GM12878 (cell line): ENCODE measurements around the gene SMG5. TPM values are rescaled to one million over a fixed set of nuclear protein-coding genes. Genes with fewer than 3 reads are reported as not detected.

ENCODE experiments used
- ATAC-seq: fragments of 200-7000 bp; cut with Tn5 transposase; 3 replicates; pipeline ENCODE4 v1.9.1; 2020; ENCODE audit warnings: mild to moderate bottlenecking, moderate library complexity
- BruUV-seq: library from RNA; stranded (reverse); fragments of 400-500 nt; replicated peaks from 2 replicates; lab custom pipeline; 2021; lab: Mats Ljungman, UMichigan
- CTCF ChIA-PET: fragments of 300-600 bp; sonication (Branson Sonifier 250); formaldehyde crosslinking; extraction: SDS; loops from one replicate; lab custom pipeline; 2021; ENCODE audit warnings: inconsistent platforms; lab: Yijun Ruan, JAX
- POLR2A ChIA-PET: fragments of 350-600 bp; formaldehyde crosslinking; extraction: SDS; loops from one replicate; lab custom pipeline; 2021; ENCODE audit warnings: inconsistent platforms; lab: Charles Lee
- RAD21 ChIA-PET: fragments of 300-600 bp; sonication (Branson Sonifier 250); formaldehyde crosslinking; loops from one replicate; lab custom pipeline; 2023; ENCODE audit warnings: antibody characterized with exemption; ENCODE audit not compliant: unreplicated experiment; lab: Charles Lee
- SMC1A ChIA-PET: fragments of 300-600 bp; sonication (Branson Sonifier 250); formaldehyde crosslinking; loops from one replicate; lab custom pipeline; 2023; ENCODE audit not compliant: unreplicated experiment, uncharacterized antibody; lab: Charles Lee
- DNase-seq: peaks from one replicate; pipeline ENCODE4 v3.0.0-alpha.2; 2011; ENCODE audit warnings: low read depth, low spot score
- FAIRE-seq: peaks from 3 replicates; lab custom pipeline; 2011; peaks lifted over from hg19 to GRCh38; lab: Jason Lieb, UNC
- H2AFZ ChIP-seq: 2 replicates; pipeline ENCODE4 v1.6.0; 2011; ENCODE audit warnings: low read depth, low read length, control low read depth; ENCODE audit not compliant: control insufficient read depth
- H3K27ac ChIP-seq: 2 replicates; pipeline ENCODE4 v1.5.1; 2011; ENCODE audit warnings: control low read depth; ENCODE audit not compliant: control insufficient read depth, insufficient read depth
- H3K27me3 ChIP-seq, 2 experiments: replicated peaks in 1 of 2; 2 replicates each; pipeline versions ENCODE4 v1.6.0 to v1.6.1; 2011; ENCODE audit warnings: low read length in 1 of 2; ENCODE audit not compliant: control insufficient read depth in 2 of 2, insufficient read depth in 2 of 2
- H3K36me3 ChIP-seq, 2 experiments: 2 replicates each; pipeline ENCODE4 v1.5.1; 2011; ENCODE audit warnings: low read length in 1 of 2; ENCODE audit not compliant: control insufficient read depth in 2 of 2, insufficient read depth in 2 of 2
- H3K4me1 ChIP-seq: 2 replicates; pipeline ENCODE4 v1.6.1; 2011; ENCODE audit warnings: mild to moderate bottlenecking, low read length, moderate library complexity, mixed read lengths; ENCODE audit not compliant: control insufficient read depth, insufficient read depth
- H3K4me2 ChIP-seq: 2 replicates; pipeline ENCODE4 v1.6.0; 2011; ENCODE audit warnings: control low read depth; ENCODE audit not compliant: control insufficient read depth, insufficient read depth
- H3K4me3 ChIP-seq: fragments of 200-600 bp; sonication (generic); 2 replicates; pipeline ENCODE4 v1.5.1; 2016
- H3K79me2 ChIP-seq: 2 replicates; pipeline ENCODE4 v1.6.0; 2011; ENCODE audit warnings: low read length; ENCODE audit not compliant: control insufficient read depth, insufficient read depth
- H3K9ac ChIP-seq: 2 replicates; pipeline ENCODE4 v1.8.0; 2011; ENCODE audit warnings: low read length, control low read depth, mixed read lengths; ENCODE audit not compliant: control insufficient read depth, insufficient read depth
- H3K9me3 ChIP-seq: replicated peaks from 3 replicates; pipeline ENCODE4 v1.5.1; 2011; ENCODE audit warnings: mild to moderate bottlenecking, low read length; ENCODE audit not compliant: control insufficient read depth, insufficient read depth
- H4K20me1 ChIP-seq: 2 replicates; pipeline ENCODE4 v1.6.0; 2011; ENCODE audit not compliant: control insufficient read depth, insufficient read depth
- BRCA1 ChIP-seq: IDR thresholded peaks from 2 replicates; pipeline ENCODE4 v1.6.1; 2011; ENCODE audit warnings: low read depth, low read length, improper control_type of control experiment
- CHD2 ChIP-seq: IDR thresholded peaks from 2 replicates; pipeline ENCODE4 v1.6.1; 2011; ENCODE audit warnings: low read depth, low read length, improper control_type of control experiment, borderline replicate concordance
- CREM ChIP-seq: IDR thresholded peaks from 2 replicates; pipeline ENCODE4 v1.6.1; 2014; ENCODE audit warnings: antibody characterized with exemption, low read depth
- IRF4 ChIP-seq: IDR thresholded peaks from 2 replicates; pipeline ENCODE4 v1.6.1; 2011; ENCODE audit warnings: low read depth, low read length
- JUND ChIP-seq: IDR thresholded peaks from 2 replicates; pipeline ENCODE4 v1.6.1; 2012; ENCODE audit warnings: low read depth, mild to moderate bottlenecking, low read length, improper control_type of control experiment, moderate library complexity
- MAX ChIP-seq: IDR thresholded peaks from 2 replicates; pipeline ENCODE4 v1.6.1; 2012; ENCODE audit warnings: low read depth, low read length, improper control_type of control experiment
- POU2F2 ChIP-seq: IDR thresholded peaks from 3 replicates; pipeline ENCODE4 v1.6.1; 2011; ENCODE audit warnings: low read depth, mild to moderate bottlenecking, low read length, borderline replicate concordance
- RAD51 ChIP-seq: fragments of 450-650 bp; IDR thresholded peaks from 2 replicates; pipeline ENCODE4 v1.6.1; 2016; ENCODE audit warnings: moderate library complexity, mild to moderate bottlenecking, inconsistent platforms
- RB1 ChIP-seq: fragments of 450-650 bp; formaldehyde crosslinking; IDR thresholded peaks from 2 replicates; pipeline ENCODE4 v1.6.1; 2017; ENCODE audit warnings: mild to moderate bottlenecking, borderline replicate concordance
- SMC3 ChIP-seq: IDR thresholded peaks from 2 replicates; pipeline ENCODE4 v1.6.1; 2011; ENCODE audit warnings: low read length, improper control_type of control experiment, borderline replicate concordance
- TBL1XR1 ChIP-seq: IDR thresholded peaks from 2 replicates; pipeline ENCODE4 v1.6.1; 2012; ENCODE audit warnings: low read depth, low read length, improper control_type of control experiment
- WGBS: methylation state at CpG from one replicate; pipeline ENCODE4 v1.1.6; 2016; ENCODE audit warnings: low lambda C conversion rate; ENCODE audit not compliant: insufficient replicate concordance, insufficient coverage; ENCODE audit errors: missing lambda C conversion rate; 5-methylcytosine and 5-hydroxymethylcytosine counted together
- in situ Hi-C: fragments of 300-500 bp; cut with MboI; formaldehyde crosslinking; loops from 9 replicates; pipeline ENCODE4 v1.14.3; 2018; ENCODE audit warnings: mixed read lengths
- intact Hi-C: fragments of 100-400 bp; cut with micrococcal nuclease; formaldehyde crosslinking; loops from one replicate; pipeline ENCODE4 v1.14.2; 2022; ENCODE audit not compliant: unreplicated experiment
- polyA plus RNA-seq, 11 experiments: library from polyadenylated mRNA; depleted of rRNA in 4 of 11; unstranded in 6 of 11; stranded (reverse) in 5 of 11; fragments of >200 nt; fragmentation: Nextera tagmentation in 4 of 11; fragmentation: Illumina TruSeq in 1 of 11; extraction: Ambion mirVana in 4 of 11; extraction: Trizol in 1 of 11; gene quantifications; 1 replicate in 1 of 11; 2 replicates in 10 of 11; pipeline versions ENCODE4 v1.2.1 to v1.2.3, GENCODE V29; 2011 to 2016; ENCODE audit warnings: inconsistent platforms in 2 of 11, missing spikeins in 2 of 11, low read depth in 1 of 11
- total RNA-seq, 4 experiments: library from RNA; depleted of rRNA in 3 of 4; stranded (reverse); fragments of >200 nt in 3 of 4; fragmentation: Illumina TruSeq in 1 of 4; extraction: Trizol in 1 of 4; gene quantifications; 2 replicates each; pipeline versions ENCODE4 v1.2.1 to v1.2.3, GENCODE V29; 2013 to 2021
- TF ChIP-seq, protein P1 (sequence below): fragments of 450-650 bp; IDR thresholded peaks from 2 replicates; pipeline ENCODE4 v1.6.1; 2016; ENCODE audit warnings: mild to moderate bottlenecking
- TF ChIP-seq, protein P2 (sequence below): IDR thresholded peaks from 2 replicates; pipeline ENCODE4 v1.6.1; 2011; ENCODE audit warnings: low read depth, mild to moderate bottlenecking, low read length, moderate library complexity, borderline replicate concordance; ENCODE audit errors: extremely low read depth
- TF ChIP-seq, protein P3 (sequence below): fragments of 450-650 bp; formaldehyde crosslinking; IDR thresholded peaks from 2 replicates; pipeline ENCODE4 v1.4.0; 2022; ENCODE audit warnings: mild to moderate bottlenecking, moderate library complexity
- TF ChIP-seq, protein P4 (sequence below): fragments of 450-650 bp; IDR thresholded peaks from 2 replicates; pipeline ENCODE4 v1.6.1; 2017; ENCODE audit warnings: mild to moderate bottlenecking, moderate library complexity

SMG5 gene
- total and polyA plus RNA-seq, 10 of the 15 experiments (the other 5 are each of a cell fraction or from before 2014, with no cell fraction given), result 0.76 to 61.5 (median 48.8) TPM

- Histone ChIP-seq H3K27me3 (no peaks in the 10 kb centered on the region), H3K36me3 (peaks cover 25 to 54% of the 10 kb centered on the region in 2 experiments), H3K4me2 (no peak overlapping the region), H3K4me3 (no peak overlapping the region), H4K20me1 (no peaks in the 10 kb centered on the region), H3K27ac (no peak overlapping the region), H3K79me2 (peaks cover 34% of the 10 kb centered on the region), H3K9me3 (no peaks in the 10 kb centered on the region), H2AFZ (no peak overlapping the region), H3K9ac (no peak overlapping the region), H3K4me1 (peaks cover 8% of the 10 kb centered on the region; the same call in 1 of the 2 replicates)
- FAIRE-seq, result no peak
- POLR2A ChIA-PET, result interaction anchor here (0.5 to 0.9 kb wide), 3 partner anchors 11 to 113 kb away, joined by 3 to 4 read pairs (median 4); no protein-coding TSS in a partner anchor
- no TSS peak for BruUV-seq
- in situ Hi-C loops (no loop called here), intact Hi-C loops (no loop called here)
- TF ChIP-seq CREM, result no peak
- no peak for TF ChIP-seq MAX
- no peak for TF ChIP-seq POU2F2
- TF ChIP-seq CHD2, result no peak
- no peak for TF ChIP-seq JUND
- TF ChIP-seq, protein P1, sequence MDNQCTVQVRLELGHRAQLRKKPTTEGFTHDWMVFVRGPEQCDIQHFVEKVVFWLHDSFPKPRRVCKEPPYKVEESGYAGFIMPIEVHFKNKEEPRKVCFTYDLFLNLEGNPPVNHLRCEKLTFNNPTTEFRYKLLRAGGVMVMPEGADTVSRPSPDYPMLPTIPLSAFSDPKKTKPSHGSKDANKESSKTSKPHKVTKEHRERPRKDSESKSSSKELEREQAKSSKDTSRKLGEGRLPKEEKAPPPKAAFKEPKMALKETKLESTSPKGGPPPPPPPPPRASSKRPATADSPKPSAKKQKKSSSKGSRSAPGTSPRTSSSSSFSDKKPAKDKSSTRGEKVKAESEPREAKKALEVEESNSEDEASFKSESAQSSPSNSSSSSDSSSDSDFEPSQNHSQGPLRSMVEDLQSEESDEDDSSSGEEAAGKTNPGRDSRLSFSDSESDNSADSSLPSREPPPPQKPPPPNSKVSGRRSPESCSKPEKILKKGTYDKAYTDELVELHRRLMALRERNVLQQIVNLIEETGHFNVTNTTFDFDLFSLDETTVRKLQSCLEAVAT, result no peak
- no peak for TF ChIP-seq RAD51
- TF ChIP-seq, protein P2, sequence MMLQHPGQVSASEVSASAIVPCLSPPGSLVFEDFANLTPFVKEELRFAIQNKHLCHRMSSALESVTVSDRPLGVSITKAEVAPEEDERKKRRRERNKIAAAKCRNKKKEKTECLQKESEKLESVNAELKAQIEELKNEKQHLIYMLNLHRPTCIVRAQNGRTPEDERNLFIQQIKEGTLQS, result no peak
- no peak for TF ChIP-seq BRCA1
- TF ChIP-seq SMC3, result no peak
- TF ChIP-seq RB1, result no peak
- TF ChIP-seq TBL1XR1, result no peak
- TF ChIP-seq, protein P3, sequence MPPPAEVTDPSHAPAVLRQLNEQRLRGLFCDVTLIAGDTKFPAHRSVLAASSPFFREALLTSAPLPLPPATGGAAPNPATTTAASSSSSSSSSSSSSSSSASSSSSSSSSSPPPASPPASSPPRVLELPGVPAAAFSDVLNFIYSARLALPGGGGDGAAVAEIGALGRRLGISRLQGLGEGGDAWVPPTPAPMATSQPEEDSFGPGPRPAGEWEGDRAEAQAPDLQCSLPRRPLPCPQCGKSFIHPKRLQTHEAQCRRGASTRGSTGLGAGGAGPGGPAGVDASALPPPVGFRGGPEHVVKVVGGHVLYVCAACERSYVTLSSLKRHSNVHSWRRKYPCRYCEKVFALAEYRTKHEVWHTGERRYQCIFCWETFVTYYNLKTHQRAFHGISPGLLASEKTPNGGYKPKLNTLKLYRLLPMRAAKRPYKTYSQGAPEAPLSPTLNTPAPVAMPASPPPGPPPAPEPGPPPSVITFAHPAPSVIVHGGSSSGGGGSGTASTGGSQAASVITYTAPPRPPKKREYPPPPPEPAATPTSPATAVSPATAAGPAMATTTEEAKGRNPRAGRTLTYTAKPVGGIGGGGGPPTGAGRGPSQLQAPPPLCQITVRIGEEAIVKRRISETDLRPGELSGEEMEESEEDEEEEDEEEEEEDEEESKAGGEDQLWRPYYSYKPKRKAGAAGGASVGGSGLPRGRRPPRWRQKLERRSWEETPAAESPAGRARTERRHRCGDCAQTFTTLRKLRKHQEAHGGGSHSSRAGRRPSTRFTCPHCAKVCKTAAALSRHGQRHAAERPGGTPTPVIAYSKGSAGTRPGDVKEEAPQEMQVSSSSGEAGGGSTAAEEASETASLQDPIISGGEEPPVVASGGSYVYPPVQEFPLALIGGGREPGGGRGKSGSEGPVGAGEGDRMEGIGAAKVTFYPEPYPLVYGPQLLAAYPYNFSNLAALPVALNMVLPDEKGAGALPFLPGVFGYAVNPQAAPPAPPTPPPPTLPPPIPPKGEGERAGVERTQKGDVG, result no peak
- TF ChIP-seq IRF4, result no peak
- TF ChIP-seq, protein P4, sequence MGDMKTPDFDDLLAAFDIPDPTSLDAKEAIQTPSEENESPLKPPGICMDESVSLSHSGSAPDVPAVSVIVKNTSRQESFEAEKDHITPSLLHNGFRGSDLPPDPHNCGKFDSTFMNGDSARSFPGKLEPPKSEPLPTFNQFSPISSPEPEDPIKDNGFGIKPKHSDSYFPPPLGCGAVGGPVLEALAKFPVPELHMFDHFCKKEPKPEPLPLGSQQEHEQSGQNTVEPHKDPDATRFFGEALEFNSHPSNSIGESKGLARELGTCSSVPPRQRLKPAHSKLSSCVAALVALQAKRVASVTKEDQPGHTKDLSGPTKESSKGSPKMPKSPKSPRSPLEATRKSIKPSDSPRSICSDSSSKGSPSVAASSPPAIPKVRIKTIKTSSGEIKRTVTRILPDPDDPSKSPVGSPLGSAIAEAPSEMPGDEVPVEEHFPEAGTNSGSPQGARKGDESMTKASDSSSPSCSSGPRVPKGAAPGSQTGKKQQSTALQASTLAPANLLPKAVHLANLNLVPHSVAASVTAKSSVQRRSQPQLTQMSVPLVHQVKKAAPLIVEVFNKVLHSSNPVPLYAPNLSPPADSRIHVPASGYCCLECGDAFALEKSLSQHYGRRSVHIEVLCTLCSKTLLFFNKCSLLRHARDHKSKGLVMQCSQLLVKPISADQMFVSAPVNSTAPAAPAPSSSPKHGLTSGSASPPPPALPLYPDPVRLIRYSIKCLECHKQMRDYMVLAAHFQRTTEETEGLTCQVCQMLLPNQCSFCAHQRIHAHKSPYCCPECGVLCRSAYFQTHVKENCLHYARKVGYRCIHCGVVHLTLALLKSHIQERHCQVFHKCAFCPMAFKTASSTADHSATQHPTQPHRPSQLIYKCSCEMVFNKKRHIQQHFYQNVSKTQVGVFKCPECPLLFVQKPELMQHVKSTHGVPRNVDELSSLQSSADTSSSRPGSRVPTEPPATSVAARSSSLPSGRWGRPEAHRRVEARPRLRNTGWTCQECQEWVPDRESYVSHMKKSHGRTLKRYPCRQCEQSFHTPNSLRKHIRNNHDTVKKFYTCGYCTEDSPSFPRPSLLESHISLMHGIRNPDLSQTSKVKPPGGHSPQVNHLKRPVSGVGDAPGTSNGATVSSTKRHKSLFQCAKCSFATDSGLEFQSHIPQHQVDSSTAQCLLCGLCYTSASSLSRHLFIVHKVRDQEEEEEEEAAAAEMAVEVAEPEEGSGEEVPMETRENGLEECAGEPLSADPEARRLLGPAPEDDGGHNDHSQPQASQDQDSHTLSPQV, result no peak
- ATAC-seq, result no peak
- CTCF ChIA-PET, result no interaction called here
- SMC1A ChIA-PET, result no interaction called here
- 81% methylated on average over 6 of the region's 6 CpGs for WGBS
- DNase-seq, result no peak
- RAD21 ChIA-PET, result no interaction called here
Measured at GRCh38 chr1:156276966-156277381, 5.7 kb downstream of the SMG5 start.
